Endothelial cell of umbilical vein (primary cell): ENCODE results near the gene LZTS3.

Source experiments
- TF ChIP-seq, protein P1 (sequence below), 2 donors: IDR thresholded peaks; 1 replicate in 1 of 2; 2 replicates in 1 of 2; pipeline ENCODE4 v1.5.1; 2011; ENCODE audit warnings: low read length in 2 of 2, mild to moderate bottlenecking in 2 of 2, moderate library complexity in 2 of 2, control low read depth in 1 of 2, inconsistent platforms in 1 of 2, low read depth in 1 of 2; ENCODE audit not compliant: insufficient read depth in 1 of 2; ENCODE audit errors: extremely low read depth in 1 of 2
- TF ChIP-seq, protein P2 (sequence below): IDR thresholded peaks from 2 replicates; pipeline ENCODE4 v1.6.1; 2011; ENCODE audit not compliant: insufficient read depth, insufficient read length

DNA sequence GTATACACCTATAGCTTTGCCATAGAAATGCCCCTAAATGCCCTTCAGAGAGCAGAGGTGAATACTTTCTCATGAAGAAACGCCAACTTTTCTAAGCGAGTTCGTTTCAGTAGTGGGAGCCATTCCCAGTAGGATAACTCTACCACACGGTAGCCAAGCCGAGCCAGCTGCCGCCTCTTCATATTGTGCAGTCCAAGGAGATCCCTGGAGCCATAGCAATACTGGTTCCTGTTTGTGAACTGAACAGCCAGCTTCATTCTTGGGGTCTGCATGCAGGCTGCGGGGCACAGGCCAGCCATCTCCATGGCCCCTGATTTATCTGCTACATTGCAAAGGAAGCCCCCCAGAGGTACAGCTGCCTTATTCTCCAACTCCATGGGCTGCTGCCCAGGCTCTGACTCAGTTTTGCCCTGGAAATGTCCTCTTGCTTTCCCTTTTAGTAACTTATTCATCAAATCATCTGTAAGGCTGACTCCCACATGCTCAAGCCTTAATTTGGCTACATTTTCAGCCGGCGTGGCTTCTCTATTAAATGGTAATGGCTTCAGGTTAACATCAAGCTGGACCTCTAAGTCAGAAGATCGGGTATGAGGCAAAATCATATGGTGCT, 26.5 kb downstream of the LZTS3 start:
- TF ChIP-seq, protein P1, sequence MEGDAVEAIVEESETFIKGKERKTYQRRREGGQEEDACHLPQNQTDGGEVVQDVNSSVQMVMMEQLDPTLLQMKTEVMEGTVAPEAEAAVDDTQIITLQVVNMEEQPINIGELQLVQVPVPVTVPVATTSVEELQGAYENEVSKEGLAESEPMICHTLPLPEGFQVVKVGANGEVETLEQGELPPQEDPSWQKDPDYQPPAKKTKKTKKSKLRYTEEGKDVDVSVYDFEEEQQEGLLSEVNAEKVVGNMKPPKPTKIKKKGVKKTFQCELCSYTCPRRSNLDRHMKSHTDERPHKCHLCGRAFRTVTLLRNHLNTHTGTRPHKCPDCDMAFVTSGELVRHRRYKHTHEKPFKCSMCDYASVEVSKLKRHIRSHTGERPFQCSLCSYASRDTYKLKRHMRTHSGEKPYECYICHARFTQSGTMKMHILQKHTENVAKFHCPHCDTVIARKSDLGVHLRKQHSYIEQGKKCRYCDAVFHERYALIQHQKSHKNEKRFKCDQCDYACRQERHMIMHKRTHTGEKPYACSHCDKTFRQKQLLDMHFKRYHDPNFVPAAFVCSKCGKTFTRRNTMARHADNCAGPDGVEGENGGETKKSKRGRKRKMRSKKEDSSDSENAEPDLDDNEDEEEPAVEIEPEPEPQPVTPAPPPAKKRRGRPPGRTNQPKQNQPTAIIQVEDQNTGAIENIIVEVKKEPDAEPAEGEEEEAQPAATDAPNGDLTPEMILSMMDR (IDR thresholded peaks at IDR 0.05; ENCODE audit: extremely low read depth in 1 of 2, insufficient read depth in 1 of 2, low read depth in 1 of 2, low read length in 2 of 2) = no peak
- TF ChIP-seq, protein P2, sequence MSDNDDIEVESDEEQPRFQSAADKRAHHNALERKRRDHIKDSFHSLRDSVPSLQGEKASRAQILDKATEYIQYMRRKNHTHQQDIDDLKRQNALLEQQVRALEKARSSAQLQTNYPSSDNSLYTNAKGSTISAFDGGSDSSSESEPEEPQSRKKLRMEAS = no peak
